Fibroblast of peridontal ligament (primary cell): ENCODE results near the gene RBKS.
A peak's percentile ranks its signal among the peaks of the same experiment; 100 is the strongest.

Experiments
- DNase-seq: peaks from one replicate; pipeline ENCODE4 v3.0.0-alpha.2; 2010; ENCODE audit errors: extremely low read depth

RBKS gene

DNA sequence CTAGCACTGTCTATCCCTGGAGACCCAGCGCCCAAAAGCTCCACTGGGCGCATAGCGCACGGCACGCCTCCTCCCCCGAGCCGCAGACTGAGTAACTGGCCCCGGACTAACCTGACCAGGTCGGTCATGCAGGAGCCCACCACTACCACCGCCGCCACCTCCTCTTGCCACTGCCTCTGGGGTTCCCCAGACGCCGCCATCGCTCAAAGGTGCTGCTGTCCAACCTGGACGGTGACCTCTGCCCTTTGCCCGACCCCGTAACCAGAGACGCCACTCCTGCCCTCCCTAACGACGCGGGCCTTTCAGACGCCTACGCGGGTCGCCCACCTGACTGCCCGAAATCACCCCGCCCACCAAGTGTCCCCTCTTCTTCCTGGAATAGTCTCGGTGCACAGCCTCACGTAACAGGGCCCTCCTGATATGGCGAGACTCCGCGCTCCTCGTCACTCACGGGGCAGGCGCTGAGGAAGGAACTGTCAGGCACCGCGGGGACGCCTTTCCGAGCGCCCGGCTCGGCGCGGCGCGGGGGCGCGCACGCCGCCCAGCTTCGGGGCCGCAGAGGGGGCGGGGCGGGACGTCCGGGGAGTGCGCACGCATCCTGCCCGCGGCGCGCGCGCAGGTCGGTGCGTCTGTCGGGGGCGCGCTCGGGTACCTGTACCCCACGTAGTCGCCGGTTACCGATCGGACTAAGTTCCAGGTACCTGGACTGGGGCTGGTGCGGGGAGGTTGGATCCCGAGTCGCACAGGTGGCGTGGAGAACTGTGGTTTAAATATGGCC lies at the start of gene RBKS, which contains the start of gene BABAM2:
Gene RBKS, minus strand, starts transcription at position 242 of the 778 bp plus-strand sequence. Its CDS starts 42 bp downstream, at position 200.
Gene BABAM2, plus strand, starts transcription at position 584 of the 778 bp plus-strand sequence. CDS start 3,828 bp downstream, outside the sequence.
- peak; percentile 76 for DNase-seq

DNA sequence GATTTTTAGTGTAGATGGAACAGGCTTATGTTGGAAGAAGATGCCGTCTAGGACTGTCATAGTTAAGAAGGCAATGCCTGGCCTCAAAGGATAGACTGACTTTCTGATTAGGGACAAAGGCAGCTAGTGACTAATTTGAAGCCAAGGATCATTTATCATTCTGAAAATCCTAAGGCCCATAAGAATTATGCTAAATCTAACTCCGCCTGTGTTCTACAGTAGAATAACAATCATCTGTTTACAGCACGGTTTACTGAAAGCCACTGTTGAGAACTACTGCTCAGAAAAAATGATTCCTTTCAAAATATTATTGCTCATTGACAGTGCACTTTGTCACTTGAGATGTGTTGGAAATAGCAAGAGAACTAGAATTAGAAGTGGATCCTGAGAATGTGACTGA lies 44.8 kb upstream of the RBKS start:
- no peak for DNase-seq

DNA sequence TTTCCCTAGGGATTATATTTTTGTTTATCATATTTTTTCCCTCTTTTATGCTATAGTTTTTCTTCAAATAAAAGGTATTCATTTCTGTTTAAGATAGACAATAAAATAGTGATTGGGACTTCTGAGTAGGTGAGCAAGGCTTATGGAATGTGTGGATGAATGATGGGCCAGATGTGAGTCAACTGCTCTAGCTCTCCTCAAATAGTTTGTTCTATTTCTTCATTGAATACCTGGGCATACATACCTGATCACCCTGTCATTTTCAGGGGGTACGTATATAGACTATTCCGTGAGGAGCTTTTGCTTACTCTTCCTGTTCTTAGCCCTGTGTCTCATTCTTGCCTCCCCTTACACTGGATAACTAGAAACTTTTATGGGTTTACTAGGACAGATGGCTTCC lies 42.2 kb upstream of the RBKS start:
- DNase-seq = no peak

DNA sequence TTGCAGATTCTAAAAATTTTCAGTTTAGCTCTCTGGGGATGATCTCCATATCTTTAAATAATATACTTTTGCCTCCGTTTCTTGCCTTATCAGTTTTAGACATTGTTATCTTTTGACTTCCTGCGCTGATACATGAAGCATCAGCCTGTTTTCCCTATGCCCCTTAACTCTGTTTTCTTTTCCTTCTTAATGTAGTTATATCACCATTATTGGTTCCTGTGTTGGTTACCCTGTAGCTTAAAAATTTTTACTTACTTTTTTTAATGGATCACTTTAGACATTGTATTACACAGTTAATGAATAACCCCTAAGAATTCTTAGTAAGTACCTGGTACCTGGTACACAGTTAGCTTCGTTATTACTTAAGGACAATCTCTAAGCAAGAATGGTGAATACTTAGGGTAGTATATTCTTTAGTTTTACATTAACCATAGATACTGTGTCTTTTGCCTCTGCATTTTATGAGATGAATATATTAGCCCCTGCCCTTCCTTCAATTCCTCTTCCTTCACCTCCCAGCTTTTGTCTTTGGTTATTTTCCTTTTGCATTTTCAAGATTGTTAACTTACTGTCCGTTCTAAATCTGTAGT lies 41.3 kb upstream of the RBKS start:
- no peak for DNase-seq

DNA sequence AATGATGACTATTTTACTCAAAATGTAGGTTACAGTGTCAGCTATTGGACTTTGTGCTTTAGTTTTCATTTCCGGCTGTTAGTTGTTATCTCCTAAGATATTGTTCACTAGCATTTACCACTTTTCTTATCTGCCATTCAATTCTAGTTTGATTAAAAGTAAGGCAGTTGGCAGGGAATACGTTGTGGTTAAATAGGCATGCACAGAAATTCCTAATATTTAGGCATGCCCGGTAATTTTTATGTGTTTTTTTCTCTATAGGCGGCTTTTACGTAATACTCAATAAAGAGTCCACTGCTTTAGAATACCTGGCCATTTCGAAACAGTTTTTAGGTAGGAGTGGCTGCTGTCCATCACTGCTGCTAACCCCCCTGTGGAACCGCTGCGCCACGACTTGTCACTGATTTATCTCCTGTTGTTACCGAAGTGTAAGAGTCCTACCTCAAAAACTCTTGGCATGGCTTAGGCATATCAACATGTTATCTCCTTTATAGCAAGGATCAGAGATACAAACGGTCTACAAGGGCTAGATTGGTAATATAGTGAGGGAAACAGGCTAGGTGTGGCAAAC lies 39.8 kb upstream of the RBKS start:
- no peak for DNase-seq

DNA sequence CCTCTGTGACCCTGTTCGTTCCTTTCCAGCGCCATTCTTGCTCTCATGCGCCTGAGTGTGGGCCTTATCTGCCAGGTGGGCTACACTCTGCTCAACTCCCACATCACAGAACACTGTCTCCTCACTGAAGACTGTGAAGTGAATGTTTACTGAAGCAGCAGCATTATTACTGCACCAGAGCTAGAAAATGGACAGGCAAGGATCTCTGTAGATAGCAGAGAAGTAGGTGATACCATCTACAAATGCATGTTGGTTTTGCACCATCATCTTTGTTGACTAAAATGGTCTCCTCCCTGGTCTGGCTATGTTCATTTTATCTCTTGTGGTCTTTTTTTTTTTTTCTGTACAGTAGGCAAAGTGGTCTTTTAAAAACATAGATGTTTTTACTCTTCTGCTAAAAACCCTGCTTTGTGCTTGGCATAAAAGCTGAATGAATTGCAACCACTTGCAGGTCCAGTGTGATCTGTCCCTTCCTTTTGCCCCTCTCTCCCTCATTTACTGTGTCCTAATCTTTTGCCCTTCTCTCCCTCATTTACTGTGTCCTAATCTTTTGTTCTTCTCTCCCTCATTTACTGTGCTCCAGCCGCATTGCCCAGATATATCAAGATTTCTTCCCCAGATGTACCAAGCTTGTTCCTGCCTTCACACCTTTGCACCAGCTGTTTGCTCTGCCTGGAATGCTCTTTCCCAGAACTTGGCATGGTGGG lies 35.7 kb upstream of the RBKS start:
- DNase-seq = no peak

DNA sequence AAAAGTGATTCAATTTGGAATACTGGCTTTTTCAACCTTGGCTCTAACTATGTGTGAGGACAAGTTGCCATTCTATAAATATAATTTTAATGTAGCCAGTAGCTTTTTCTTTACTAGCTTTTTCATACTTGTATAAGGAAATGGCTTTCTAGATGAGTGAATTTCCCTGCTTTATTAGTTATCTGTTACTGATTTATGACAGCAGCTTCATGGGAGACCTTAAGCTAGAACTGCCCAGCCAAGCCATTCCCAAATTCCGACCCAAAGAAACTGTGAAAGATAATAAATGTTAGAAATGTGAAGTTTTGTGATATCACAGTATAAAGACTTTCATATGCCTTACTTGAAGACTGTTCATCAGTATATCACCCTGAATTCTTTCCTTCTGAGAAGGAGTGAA lies 32.7 kb upstream of the RBKS start:
- DNase-seq = no peak

DNA sequence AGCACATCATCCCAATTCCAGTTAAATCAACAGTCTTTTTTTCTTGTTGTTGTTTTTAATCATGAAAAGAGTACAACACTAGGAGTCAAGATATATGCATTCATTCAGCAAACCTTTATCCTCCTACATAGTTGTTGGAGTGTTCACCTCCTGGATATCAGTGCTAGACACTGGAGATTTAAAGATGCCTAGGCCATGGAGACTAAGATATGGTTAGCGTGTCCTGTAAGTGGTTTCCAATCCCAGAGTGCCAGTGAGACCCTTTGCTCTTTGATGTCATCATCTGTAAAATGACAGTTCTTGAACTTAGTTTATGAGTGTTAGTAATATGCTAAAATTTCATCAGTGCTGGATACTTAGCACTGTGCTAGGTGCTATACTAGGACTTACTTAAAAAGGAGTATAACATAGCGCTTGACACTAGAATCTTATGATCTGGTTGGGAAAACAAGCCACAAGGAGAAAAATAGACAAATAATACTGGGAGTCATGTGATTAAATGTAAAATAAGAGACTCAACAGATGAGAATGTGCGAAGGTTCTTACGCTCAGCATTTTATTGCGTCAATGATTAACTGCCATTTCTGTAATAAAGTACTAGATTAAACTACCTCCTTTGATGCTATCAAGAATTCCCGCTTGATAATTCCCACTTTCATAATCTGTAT lies 31.8 kb upstream of the RBKS start:
- no peak for DNase-seq

DNA sequence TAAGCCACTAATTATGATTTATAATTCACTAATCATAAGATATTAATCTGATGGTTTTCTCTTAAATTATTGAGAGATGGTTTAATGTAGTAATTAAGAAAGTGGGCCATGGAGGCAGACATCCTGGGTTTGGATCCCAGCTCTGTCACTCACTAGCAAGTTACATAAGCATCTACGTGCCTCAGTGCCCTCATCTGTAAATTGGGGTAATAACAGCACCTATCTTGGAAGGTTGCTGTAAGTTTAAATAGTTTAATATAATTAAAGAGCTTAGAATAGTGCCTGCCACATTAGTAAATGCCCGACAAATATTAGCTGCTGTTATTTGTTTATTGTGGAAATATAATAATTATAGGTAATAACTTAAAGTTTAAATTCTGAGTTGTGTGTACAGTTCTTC lies 31.2 kb upstream of the RBKS start:
- no peak for DNase-seq

DNA sequence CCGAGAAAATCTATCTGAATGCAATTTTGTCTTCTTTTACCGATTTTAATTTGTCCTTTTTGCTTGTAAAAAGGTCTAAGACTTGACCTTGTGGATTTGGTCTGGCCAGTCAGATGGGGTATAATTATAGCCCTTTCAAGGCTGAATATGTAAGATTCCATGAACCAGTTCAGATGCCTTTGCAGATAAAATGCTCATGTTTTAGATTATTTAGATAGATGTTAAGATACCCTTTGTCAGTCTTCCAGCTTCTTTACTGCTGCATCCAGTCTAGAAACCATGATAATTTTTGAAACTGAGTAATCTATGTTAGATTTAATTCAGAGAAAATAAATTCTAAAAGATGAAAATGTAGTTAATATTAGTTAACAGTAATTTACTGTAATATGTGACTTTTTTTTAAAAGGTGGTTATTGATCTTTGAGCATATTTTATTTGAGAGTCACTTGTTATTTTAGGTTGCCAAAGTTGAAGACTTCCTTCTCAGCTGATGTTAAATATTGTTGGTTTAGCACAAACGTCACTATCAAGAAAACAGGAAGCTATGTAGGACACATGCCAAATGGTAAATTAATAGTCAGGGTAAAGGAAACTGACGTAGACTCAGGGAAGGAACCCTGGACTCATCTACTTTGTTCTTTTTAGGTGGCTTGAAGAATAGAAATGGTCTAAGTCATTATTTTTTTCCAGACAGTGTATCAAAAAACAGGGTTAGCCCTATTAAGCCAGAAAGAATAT lies 30.1 kb upstream of the RBKS start:
- no peak for DNase-seq

DNA sequence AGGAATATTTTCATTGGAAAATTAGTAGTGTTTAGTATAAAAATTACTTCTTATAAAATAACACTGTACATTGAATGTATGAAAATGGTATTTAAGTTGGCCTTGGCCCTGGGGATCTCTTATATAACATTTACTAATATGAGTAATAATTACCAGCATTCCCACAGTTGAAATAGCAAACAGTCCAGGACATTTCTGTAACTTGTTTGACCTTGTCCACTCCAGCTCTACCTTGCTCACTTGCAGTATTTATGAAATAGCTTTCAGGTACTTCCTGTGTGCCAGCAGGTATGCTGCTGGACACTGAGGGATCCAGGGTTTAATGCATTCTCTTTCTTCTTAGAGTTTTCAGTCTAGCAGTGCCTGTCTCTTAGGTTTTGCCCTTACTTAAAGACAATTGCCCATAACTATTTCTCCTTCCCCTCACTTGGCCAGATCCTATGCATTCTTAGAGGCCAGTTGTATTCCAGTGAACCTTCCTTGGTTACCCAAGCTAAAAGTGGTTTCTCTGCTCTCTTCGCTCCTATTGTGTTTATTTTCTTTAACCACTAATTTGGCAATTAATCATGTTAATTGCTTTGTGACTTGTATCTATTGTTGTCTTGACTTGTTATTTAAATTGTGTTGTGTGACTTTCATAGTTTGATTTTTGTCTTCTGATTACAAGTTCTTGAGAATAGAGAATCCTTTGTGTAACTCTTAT lies 26.3 kb upstream of the RBKS start:
- no peak for DNase-seq

DNA sequence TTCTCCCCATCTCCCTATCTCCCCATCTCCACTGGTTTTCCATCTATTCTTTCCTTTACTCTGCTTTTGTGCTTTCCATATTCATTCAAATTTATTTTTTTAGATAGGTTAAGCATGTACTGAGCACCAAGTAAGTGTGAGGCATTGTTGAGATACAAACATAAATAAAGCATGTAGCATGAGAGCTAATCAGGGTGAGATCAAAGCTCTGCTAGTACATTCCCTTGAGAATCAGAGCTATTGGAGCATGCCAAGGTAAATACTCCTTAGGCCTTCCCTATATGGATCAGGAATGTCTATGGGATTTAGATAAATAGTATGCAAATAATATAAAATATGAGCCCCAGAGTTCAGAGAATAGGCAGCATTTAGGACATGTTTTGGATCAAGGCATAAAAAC lies 25.7 kb upstream of the RBKS start:
- DNase-seq = no peak

DNA sequence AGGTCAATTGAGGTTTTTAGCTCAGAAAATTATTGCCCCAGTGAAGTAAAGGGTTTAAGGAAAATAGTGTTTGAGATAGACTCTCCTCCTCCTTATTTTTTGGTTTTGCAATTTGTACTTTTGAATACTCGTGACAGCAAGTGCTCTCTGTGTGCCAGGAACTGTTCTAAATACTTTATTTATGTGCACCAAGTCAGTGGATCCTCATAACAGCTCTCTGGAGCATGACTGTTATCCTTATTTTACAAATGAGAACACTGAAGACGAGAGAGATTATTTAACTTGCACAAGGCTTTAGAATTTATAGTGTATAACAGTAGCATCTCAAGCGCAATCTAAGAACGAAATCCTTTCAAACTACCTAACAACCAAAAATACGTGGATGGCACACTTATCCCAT lies 25.0 kb upstream of the RBKS start:
- peak; percentile 34 for DNase-seq

DNA sequence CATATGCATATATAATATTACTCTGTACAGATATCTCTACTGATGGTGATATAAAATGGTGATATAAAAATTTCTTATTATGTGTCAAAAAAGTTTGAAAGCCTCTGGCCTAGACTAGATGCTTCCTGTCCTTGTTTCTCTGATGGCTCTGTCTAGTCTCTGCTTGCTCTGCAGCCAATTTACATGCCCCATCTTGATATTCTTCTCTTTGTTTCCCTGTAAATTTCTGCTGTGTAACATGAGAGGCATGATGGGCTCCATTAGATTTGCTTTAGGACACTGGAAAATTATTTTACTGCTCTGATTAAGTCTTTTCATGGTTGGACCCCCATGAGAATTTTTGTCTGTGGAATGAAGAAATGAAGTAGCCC lies 24.6 kb upstream of the RBKS start:
- DNase-seq = no peak

DNA sequence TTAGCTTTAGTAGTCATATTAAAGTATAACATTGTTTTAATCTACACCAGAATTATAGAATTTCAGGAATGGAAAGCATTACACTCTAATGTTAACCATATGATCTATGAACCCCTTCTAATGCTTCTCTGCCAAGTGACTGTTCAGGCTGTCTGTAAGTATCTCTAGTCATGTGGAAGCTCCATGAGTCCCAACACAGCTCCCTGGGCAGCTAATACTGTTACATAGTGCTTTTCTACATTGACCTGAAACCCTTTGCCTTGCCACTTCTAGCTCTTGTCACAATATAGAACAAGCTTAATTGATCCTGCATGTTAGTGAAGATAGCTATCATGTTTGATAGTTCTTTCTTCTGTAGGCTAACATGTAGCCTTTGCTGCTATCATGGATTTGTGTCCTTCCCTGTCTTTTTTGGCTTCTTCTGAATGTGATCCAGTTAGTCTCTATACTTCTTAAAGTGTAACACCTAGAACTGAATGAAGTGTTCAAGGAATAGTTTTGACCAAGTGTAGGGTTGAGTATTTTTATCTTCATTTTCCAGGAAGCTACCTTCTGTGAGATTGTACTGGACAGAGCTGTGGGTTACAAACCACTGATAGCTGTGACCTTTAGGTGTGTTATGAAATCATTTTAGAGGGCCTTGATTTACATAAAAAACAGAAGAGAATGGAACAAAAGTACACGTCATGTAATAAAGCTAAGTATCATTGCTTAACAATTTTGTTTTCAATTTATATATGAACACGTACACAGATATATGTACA lies 24.0 kb upstream of the RBKS start:
- peak; percentile 71 for DNase-seq

DNA sequence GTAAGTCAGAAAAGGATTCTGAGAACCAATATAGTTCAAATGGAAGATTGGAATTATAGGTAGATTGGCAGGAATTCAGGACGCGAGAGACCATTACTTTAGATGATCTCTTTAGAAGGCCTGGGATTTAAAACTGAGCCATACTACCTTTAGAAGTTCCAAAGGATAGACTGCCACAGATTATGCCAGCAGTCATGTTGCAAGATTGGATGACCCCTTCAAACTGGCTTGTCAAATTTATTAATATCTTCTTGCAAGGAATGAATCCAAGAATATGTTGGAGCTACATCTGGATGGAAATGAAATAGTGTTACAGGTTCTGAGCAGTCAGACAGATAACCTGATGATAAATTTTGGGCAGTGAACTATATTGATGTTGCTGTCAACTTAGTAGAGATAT lies 22.3 kb upstream of the RBKS start:
- no peak for DNase-seq

DNA sequence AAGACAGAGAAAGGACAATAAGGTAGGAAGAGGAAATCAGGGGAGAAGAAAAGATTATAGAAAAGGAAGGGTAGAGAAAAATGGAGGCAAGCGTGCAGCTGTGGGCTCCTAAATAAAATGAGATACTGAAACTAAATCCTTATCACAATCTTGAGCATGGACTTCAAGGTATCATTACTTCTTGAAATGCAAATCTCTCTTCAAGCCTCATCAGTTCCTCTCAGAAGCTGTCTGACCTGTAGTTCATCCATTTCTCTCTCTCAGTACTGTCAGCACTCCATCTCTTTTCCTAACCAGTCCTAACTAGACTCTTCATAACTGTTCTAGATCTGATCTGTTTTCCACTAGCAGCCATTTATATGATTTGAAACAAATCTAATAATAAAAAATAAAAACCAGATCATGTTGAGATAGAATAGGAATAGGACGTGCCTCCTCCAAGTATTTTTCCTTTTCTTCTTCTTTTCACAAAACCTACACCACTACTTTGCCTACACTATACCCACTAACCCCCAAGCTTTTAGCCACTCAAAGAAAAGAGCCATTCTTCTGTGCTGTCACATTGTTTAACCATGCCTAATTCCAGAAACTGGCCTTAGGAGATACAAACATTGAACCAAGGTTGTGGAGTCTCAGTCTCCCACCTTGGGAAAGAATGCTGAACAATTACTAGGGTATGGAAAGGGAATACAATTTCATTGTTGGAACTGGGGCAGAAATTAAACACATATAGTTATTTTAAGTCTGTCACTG lies 21.4 kb upstream of the RBKS start:
- no peak for DNase-seq

DNA sequence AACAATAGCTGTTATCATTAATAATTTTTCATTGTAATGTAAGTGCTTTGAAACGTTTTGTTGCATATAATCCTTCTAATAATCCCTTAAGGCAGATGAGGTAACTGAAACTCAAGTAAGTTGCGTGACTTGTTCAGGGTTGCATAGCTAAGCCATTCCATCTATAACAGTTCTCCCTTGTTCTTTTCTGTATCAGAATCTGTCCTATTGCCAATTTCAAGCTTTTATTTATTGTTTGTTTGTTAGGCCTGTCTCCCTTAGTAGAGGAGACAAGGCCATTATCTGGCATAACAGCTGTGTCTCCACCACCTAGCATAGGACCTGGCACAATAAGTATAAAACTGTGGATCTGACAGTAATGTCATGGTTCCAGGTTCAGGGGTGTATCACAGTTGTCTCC lies 19.7 kb upstream of the RBKS start:
- no peak for DNase-seq

DNA sequence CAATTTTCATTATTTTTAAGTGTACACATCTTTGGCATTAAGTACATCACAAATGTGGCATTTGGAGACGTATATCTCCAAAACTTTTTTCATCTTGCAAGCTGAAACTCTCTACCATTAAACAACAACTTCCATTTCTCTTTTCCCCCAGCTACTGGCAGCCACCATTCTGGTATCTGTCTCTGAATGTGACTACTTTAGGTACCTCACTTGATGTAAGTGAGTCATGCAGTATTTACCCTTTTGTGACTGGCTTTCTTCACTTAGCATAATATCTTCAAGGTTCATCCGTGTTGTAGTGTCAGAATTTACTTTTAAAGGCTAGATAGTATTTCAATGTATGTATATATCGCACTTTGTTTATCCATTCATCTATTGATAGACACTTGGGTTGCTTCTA lies 17.4 kb upstream of the RBKS start:
- no peak for DNase-seq
